Chondrocyte (in vitro differentiated cells): ENCODE data around the gene CHRNA5. TPM values are rescaled to one million over a fixed set of nuclear protein-coding genes. Genes with fewer than 3 reads are reported as not detected.
A peak's percentile ranks its signal among the peaks of the same experiment; 100 is the strongest.

ENCODE experiments used
- DNase-seq: peaks from one replicate; pipeline ENCODE4 v3.0.0; 2021; ENCODE audit warnings: mixed read lengths, low spot score
- H3K27ac Mint-ChIP-seq: one replicate; pipeline ENCODE4 v1.8.0; 2021; ENCODE audit warnings: mild to moderate bottlenecking, moderate library complexity, mixed read lengths; ENCODE audit not compliant: unreplicated experiment
- H3K27me3 Mint-ChIP-seq: 2 replicates; pipeline ENCODE4 v1.8.0; 2021; ENCODE audit warnings: low read depth, mixed read lengths
- H3K36me3 Mint-ChIP-seq: 2 replicates; pipeline ENCODE4 v1.8.0; 2021; ENCODE audit warnings: low read depth, mixed read lengths
- H3K4me1 Mint-ChIP-seq: 2 replicates; pipeline ENCODE4 v1.8.0; 2021; ENCODE audit warnings: low read depth, mild to moderate bottlenecking, mixed read lengths
- H3K4me3 Mint-ChIP-seq: one replicate; pipeline ENCODE4 v1.8.0; 2021; ENCODE audit warnings: mild to moderate bottlenecking, moderate library complexity, mixed read lengths; ENCODE audit not compliant: unreplicated experiment
- H3K9me3 Mint-ChIP-seq: 2 replicates; pipeline ENCODE4 v1.8.0; 2021; ENCODE audit warnings: low read depth, mixed read lengths
- CTCF ChIP-seq: fragments of 200-600 bp; sonication (generic); IDR thresholded peaks from 2 replicates; pipeline ENCODE4 v1.5.0; 2021; ENCODE audit warnings: antibody characterized with exemption, mild to moderate bottlenecking, moderate library complexity
- total RNA-seq: library from RNA; stranded (reverse); gene quantifications from 3 replicates; pipeline ENCODE4 v1.2.1, GENCODE V29; 2021

Gene CHRNA5
- total RNA-seq, 1 donor from 2014 or later: 1.6 TPM

- H3K27ac Mint-ChIP-seq: no peak overlapping the region
- peaks cover 12% of the 10 kb centered on the region for H3K9me3 Mint-ChIP-seq
- H3K4me3 Mint-ChIP-seq: no peak overlapping the region
- DNase-seq: no peak
- peaks cover 8% of the 10 kb centered on the region for H3K36me3 Mint-ChIP-seq
- H3K4me1 Mint-ChIP-seq: no peaks in the 10 kb centered on the region
- no peak for TF ChIP-seq CTCF
- H3K27me3 Mint-ChIP-seq: peaks cover 35% of the 10 kb centered on the region
Measured at GRCh38 chr15:78634210-78635145, 69.2 kb downstream of the CHRNA5 start.

- Mint-ChIP-seq H3K9me3 (peaks cover 12% of the 10 kb centered on the region), H3K27me3 (peaks cover 30% of the 10 kb centered on the region), H3K36me3 (peaks cover 7% of the 10 kb centered on the region), H3K27ac (no peak overlapping the region), H3K4me3 (no peak overlapping the region), H3K4me1 (no peaks in the 10 kb centered on the region)
- no peak for TF ChIP-seq CTCF
- DNase-seq: no peak
Measured at GRCh38 chr15:78635346-78635745, 70.0 kb downstream of the CHRNA5 start.

- peaks cover 29% of the 10 kb centered on the region for H3K27me3 Mint-ChIP-seq
- H3K36me3 Mint-ChIP-seq: peaks cover 7% of the 10 kb centered on the region
- H3K9me3 Mint-ChIP-seq: peaks cover 12% of the 10 kb centered on the region
- peaks cover 3% of the 10 kb centered on the region for H3K4me1 Mint-ChIP-seq
- no peak overlapping the region for H3K4me3 Mint-ChIP-seq
- no peak for DNase-seq
- TF ChIP-seq CTCF: no peak
- no peak overlapping the region for H3K27ac Mint-ChIP-seq
Measured at GRCh38 chr15:78636378-78636859, 71.1 kb downstream of the CHRNA5 start.

- no peak overlapping the region for H3K27ac Mint-ChIP-seq
- no peak overlapping the region for H3K4me3 Mint-ChIP-seq
- no peak for TF ChIP-seq CTCF
- H3K4me1 Mint-ChIP-seq: peaks cover 4% of the 10 kb centered on the region
- H3K27me3 Mint-ChIP-seq: peaks cover 18% of the 10 kb centered on the region
- peaks cover 8% of the 10 kb centered on the region for H3K9me3 Mint-ChIP-seq
- no peak for DNase-seq
- peaks cover 1% of the 10 kb centered on the region for H3K36me3 Mint-ChIP-seq
Measured at GRCh38 chr15:78637776-78638435, 72.6 kb downstream of the CHRNA5 start.

- H3K4me1 Mint-ChIP-seq: peaks cover 4% of the 10 kb centered on the region
- no peaks in the 10 kb centered on the region for H3K9me3 Mint-ChIP-seq
- H3K4me3 Mint-ChIP-seq: no peak overlapping the region
- no peak overlapping the region for H3K27ac Mint-ChIP-seq
- H3K27me3 Mint-ChIP-seq: peaks cover 17% of the 10 kb centered on the region
- TF ChIP-seq CTCF: peak; percentile 88
- no peaks in the 10 kb centered on the region for H3K36me3 Mint-ChIP-seq
- no peak for DNase-seq
Measured at GRCh38 chr15:78638658-78639314, 73.5 kb downstream of the CHRNA5 start.
